ENCODE measurements around the gene HHATL. TPM values are rescaled to one million over a fixed set of nuclear protein-coding genes. Genes with fewer than 3 reads are reported as not detected.
A peak's percentile ranks its signal among the peaks of the same experiment; 100 is the strongest.

Gene HHATL, protein sequence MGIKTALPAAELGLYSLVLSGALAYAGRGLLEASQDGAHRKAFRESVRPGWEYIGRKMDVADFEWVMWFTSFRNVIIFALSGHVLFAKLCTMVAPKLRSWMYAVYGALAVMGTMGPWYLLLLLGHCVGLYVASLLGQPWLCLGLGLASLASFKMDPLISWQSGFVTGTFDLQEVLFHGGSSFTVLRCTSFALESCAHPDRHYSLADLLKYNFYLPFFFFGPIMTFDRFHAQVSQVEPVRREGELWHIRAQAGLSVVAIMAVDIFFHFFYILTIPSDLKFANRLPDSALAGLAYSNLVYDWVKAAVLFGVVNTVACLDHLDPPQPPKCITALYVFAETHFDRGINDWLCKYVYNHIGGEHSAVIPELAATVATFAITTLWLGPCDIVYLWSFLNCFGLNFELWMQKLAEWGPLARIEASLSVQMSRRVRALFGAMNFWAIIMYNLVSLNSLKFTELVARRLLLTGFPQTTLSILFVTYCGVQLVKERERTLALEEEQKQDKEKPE
- 0.88 TPM for polyA plus RNA-seq (ENCODE audit: insufficient read length)
- long read RNA-seq, donor 1: 0 reads
- long read RNA-seq, donor 2: 0 reads
- long read RNA-seq, donor 3: 0 reads
- long read RNA-seq, donor 4: 0 reads
- long read RNA-seq, donor 5: 0 reads
- long read RNA-seq, donor 6: 0 reads
- long read RNA-seq, donor 7: 0 reads
- long read RNA-seq, donor 8: 0 reads

DNA sequence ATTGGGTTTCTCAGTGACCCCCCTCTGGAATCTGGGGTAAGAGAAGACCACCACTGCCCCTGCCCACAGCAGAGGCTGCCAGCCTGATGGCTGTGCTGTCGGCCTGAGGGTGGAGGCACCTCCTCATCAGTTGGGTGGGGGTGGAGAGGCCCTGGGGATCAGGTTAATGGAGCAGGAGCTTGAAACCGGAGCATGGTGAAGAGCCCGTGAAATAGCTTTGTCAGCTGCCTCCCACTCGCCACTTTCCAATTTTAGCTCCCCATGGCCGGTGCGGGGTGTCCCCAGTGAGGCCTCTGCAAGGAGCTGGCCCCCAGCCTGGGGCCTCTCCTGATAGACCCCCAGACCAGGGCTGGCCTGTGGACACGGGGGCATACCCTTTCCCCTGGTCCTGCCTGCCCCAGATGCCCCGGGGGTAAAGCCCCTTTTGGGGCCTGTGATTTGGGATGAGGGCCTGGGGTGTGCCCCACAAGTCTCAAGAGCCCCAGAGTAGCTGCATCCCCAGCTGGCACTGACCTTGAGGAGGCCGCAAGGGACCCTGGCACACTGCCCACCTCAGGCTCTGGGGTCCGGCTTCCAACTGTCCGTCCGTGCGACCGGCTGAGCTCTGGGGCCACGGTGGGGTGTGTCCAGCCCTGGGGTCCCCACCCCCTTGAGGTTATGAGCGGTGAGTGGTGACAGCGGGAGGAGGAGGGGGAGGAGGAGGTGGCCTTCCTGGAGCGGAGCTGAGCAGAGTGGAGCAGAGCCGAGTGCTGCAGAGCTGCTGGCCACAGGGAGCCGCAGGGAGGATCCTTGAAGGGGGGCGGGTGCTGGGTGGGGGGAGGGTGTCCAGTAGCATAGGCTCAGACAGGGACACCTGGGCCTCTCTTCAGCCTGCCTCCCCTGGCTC lies at the start of gene HHATL:
HHATL (minus strand) TSS at position 733 of the 886 bp plus-strand sequence. CDS start 1,972 bp downstream, outside the sequence.
- DNase-seq: no peak

DNA sequence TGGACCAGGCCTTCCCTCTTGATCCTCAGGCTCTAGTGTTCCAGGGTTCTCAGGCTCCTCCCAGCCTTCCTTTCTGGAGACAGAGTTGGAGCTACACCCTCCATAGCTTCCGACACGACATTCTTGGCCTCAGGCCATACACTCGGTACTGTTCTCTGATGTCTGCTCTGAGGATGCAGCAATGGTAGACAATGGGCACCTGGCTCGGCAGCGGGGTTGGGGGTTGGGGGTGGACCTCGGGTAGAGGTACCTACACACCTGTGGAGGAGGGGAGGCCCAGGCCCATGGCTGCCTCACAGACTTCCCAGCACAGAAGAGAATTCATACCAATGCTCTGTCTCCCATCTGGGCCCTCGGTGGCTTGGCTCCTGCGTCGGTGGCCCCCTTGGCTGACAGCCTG lies 49.0 kb upstream of the HHATL start:
- DNase-seq: no peak

DNA sequence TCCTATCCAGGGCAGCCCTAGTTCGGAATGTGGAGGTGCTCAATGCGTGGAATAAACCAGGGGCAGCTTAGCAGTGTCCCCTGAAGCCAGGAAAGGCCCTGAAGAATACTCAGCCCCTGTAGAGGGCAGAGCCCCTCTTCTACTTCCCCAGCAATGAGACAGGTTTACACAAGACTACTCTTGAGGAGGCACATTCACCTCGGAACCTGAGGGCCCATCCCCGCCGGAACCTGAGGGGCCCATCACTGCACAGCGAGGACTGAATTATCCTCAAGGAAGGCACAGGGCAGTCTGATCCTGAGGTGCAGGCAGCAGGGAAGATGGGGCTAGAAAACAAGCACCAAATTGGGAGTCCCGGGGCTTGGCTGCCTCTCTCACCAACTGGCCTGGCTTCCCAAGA lies 48.2 kb upstream of the HHATL start:
- no peak for DNase-seq

DNA sequence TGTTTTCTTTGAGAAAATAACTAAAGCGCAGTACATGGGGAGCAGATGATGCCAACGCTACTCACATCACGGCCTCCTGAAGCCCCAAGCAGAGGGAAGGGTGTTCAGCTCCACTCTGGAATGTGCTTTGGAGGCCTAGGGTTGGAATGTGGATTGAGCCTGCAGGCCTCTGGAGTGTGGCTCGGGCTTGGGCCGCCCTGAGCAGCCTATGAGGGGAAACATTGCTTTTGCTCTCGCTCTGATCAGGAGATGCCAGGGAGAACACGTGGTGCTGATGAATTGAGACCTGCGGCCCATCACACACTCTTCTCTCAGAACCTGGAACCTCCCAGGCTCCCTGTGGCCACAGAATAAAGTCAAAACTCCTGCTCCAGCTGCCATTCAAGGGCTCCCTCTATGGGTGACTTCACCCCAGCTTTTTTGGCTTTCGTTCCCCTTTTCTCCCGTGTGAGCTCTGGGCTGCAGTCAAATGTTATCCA lies 47.2 kb upstream of the HHATL start:
- no peak for DNase-seq

DNA sequence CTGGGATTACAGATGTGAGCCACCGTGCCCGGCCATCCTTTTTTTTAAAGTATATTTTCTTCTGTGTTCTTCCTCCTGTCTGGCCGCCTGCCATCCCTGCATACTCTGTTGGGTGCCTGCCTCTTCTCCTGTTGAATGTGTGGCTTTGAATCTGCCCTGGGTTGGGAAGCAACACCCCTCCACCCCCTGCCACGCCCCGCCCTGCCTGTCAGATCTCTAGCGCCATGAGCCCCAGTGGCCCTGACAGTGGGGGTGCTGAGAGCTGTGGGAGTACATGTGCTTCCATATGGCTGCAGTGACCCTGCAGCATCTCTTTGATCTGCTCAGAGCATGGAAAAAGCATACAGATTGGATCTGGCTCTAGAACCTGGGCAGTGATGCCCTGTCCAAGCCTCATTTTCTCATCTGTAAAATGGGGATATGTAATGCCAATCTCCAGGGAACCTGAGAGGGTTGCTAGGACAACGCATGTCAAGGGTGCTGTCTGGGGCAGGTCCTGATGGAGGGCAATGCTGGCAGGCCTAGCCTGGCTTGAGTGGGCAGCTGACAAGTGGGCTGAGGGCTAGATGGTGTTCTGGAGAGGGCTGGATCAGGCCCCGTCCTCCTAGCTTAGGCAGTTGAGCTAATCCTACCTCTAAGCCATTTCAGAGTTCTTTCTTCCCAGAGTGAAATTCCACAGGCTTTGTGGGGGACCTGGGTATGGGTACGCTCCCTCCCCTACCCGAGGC lies 46.6 kb upstream of the HHATL start:
- DNase-seq: no peak

DNA sequence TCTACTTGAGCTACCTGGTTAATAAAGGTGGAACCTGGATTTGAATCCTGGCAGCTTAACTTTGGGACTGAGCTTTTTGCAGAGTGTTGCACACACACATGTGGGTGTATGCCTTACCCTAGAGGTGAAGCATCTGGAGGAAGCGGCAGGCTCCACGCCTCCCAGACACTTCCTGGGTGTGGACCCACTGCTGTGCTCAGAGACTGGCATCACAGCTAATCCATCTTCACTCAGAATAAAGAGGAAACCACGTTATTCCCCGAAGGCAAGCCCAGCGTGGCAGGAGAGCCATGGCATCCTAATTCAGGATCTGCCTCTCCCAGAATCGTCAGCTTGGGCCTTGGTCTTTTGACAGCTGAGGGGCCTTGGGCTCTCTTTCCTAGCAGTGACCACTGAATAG lies 45.0 kb upstream of the HHATL start:
- no peak for DNase-seq

DNA sequence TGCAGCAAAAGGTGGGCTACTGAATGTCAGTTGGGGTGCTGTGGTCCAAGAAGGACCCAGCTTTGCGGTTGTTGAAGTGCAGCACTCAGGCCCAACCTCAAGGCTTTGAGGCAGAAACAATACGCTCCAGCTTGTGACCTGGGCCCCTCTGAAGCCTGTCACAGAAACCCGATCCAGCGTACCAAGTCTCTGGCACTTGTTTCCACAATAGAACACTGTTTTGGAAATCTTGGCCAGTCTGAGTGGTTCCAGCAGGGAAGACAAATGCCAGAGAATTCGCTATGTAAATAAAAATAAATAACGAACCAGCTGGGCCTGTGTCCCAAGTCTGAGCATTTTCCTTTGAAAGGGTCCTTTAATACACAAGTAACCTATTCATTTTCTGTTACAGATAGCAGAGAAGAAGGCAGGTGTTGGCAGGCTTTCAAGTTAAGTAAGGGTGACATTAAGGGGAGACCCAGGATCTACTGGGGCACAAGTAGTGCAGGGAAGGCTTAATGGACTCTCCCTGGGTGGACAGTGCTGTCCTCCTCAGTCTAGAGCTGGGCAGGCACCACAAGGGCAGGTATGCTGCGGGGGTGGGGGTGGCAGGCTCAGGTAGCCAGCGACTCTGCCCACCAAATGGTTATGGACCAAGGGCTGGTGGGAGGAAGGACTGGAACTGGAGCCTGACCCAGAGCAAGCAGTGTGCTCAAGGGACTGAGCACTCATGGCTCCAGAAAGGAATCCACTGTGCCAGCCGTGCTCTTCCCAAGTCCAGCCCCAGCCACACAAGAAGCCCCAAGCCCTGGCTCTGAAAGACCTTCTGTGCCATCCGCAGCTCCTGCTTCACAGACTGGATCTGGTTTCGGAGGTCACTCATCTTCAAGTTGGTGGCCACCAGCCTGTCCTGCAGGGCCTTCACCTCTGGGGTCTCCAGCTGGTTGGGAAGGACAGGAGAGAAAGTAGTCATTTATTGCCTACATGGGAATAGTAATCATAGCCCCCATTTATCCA lies 44.2 kb upstream of the HHATL start:
- peak; percentile 74 for DNase-seq

DNA sequence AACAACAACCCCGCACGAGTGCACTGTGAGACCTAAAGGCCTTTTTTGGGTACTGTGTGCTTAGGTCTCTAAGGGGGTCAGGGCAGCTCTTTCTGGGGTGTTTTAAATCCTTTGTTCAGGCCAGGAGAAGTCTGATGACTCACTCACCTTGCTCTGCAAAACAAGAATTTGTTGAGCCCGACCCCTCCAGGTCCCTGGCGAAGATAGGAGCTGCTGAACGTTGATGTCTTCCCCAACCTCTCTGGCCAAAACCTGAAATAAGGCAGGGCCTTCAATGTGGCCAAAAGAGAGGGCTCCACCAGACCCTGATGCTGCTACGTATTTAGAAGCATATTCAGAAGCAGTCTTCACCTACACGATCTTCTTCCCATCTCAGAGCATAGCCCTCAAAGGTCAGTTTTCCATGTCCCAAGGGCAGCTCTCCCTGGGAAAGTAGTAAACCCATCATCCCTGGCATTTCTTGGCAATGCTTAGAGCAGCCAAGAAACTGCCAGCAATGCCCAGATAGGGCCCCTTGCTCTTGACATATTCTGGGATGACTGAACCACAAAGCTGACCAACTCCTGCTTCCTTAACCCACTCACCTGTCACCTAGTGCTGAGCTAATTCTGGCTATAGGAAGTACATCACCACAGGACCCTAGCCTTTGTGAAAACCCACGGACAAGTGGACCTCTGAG lies 43.3 kb upstream of the HHATL start:
- DNase-seq: no peak

DNA sequence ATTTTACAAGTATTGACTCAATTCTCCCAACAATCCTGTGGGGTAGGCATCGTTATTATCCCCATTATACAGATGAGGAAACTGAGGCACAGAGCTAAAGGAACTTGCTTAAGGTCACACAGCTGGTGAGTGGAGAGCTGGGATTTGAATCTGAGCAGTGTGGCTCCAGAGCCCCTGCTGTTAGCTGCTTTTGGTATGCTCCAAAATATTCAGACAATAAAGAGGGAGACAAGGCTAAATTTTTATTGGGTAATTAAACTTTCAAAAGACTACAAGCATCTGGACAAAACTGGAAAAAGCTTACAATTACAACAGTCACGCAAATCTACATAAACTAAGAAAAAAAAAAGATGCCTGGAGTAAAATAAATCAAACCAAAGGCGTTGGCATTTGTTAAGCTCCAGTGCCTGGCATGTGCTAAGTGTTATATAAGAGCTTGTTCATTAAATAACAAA lies 42.7 kb upstream of the HHATL start:
- peak; percentile 42 for DNase-seq

DNA sequence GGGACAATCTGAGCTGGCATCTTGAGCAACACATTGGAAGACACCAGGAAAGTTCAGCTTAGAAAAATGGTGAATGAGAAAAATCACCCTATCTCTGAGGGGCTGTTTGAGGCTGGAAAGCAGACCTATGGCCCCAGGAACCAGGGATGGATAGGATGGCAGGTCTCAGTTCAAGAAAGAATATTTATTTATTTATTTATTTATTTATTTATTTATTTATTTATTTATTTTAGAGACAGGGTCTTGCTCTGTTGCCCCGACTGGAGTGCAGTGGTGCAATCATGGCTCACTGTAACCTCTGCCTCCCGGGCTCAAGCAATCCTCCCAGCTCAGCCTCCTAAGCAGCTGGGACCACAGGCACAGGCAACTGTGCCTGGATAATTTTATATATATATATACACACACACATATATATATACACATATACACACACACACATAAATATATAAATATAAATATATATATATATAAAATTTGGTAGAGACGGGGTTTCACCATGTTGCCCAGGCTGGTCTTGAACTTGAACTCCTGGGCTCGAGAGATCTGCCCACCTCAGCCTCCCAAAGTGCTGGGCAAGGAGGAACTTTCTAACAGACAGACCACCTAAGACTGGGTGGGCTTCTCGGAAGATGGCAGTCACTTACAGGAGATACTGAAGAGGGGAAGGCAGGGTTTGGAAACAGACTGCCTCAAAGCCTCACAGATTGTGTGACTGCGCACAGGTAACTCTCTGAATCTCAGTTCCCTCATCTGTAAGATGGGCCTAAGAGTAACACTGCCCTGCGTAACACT lies 40.8 kb upstream of the HHATL start:
- no peak for DNase-seq

DNA sequence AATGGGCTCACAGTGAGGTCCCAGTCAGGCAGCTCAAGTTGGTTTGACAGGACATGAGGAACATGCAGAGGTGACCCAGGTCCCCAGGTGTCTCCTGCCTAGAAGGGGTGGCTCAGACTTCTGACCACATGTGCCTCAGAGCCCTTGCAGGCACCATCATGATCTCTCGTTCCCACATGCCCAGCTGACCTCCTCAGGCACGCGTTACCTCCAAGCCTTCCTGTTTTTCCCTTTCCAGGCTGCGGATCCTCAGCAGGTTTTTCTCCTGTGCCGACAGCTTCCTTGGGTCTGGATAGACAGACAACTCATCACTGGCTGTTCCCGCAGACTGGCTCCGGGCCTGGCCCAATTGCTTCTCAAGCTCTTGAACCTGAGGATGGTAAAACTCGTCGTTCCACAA lies 40.1 kb upstream of the HHATL start:
- no peak for DNase-seq

DNA sequence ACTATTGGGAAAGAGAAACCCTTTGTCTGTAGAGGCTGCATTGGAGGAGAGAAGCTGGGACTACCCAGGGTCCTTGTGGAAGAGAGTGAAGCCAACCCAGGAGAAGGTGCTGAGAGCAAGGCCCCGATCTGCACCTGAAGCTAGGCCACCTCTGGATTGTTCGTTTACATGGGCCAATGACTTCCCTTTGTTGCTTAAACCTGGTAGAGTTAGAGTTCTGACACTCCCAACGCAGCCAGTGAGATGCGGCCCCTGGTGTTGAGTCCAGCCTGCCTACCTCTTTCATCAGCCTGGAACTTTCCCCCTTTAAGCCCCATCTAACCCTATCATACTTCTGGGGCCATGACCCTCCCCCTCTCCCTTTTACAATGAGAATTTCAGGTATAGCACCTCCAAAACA lies 39.7 kb upstream of the HHATL start:
- no peak for DNase-seq

DNA sequence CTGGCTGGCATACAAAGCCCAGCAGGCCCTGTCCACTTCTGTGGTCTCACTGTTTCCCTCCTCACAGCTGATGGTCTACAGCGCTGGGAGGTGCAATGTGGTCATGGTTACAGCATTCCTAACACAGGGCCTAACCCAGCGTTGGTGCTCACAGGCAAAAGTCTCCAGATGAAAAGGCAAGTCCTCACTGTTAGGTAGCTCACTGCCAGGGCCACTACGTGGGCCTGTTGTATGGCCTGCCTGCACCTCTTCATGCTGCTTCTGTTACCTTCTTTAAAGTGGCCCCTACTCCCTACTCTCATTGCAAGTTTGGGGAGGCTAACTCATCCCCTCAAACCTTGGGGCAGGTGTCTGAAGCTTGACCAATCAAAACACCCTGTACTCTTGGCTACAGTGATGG lies 39.2 kb upstream of the HHATL start:
- no peak for DNase-seq

DNA sequence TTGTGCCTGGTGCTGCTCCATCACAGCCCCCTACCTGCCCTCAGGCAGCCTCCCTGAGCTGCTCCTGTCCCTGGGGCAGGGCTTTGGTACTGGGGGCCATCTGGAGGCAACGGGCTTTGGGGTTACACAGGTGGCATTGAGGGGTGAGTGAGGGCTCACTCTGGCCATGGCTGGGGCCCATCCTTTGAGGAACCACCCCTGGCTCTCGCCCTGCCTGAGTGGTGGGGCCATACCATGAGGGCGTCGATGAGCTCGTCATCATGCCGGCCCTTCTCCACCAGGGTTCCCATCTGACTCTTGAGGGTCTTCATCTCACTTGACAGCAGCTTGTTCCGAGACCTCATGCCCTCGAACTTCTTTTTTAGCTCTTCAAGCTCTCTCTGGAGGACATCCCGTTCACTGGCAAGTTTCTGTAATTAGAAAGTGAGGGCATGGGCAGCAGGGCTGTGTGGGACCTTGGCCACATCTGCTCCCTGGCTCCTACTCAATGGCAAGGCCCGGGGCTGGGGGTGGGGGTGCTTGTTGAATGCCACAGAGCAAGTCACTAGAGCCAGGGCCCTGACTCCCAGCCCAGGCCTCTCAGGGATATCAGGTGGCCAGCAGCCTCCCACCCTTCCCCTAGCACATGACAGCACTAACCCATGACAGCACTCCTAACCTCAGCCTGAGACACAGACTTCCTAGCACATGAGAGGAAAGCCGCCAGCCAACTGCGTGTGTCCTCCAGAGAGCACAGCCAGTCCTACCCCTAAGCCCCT lies 37.0 kb upstream of the HHATL start:
- peak; percentile 62 for DNase-seq

DNA sequence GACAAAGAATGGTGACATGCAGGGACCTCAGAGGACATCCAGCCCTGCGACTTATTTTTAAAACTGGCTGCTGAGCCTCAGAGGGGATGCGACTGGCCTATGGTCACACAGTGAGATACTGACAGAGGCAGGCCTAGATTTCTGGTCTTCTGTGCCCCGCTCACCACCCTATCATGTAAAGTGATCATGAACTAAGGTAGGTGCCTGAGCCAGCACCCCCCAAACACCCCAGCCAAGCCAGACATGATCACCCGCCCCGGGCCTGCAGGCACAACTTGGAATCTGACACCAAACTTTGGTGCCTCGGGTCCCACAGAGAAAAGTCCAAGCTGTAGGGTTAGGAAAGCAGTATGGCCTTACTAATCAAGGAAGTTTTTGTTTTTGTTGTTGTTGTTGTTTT lies 33.9 kb upstream of the HHATL start:
- DNase-seq: no peak

DNA sequence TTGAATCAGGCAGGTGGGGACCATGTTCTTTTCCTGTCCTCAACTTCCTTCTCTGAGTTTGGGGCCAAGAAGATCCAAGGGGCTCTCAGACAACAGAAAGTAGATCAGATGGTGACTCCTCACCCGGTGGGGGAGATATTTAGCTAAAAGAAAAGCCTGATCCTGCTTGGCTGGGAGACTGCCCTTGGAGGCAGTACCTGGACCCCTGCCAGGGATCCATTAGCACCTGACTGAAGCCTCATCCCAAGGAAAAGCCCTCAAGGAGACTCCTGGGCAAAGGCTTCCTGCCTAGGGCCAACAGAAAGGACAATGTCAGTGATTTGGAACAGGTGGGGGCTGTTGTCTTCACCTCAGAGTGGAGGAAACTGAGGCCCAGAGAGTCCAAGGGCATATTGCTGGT lies 33.5 kb upstream of the HHATL start:
- no peak for DNase-seq

DNA sequence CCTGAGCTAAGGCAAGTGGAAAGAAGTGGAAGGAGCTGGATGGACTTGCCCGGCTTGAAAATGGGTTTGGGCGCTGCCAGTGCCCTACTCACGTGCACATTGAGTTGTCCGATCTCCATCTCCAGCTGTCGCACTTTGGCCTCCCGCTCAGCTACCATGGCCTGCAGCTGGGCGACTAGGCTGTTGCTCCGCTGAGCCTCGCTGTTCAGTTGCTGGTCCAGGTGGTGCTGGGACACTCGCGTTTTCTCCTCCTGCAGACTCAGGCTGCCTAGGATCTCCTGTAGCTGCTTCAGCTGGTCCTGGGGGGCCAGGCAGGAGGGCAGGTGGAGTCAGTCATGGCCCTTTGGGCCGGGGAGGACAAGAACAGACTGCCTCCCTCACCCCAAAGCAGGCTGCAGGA lies 33.0 kb upstream of the HHATL start:
- no peak for DNase-seq

DNA sequence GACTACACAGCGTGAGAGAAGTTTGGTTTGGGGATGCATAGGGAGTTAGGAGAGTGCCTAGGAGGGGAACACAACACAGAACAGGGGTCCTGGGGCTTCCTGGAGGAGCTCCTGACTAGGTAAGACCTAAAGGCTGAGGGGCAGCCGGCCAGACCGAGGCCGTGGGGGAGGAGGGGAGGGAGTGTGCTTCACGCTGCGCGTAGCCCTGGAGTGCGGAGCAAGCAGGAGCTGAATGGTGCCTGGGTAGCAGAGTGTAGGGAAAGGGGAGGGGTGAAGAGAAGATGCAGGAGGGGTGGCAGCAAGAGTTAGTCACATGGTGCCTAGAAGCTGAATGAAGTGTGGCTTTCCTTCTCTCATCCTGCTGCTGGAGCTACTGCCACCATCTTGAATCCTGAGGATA lies 32.4 kb upstream of the HHATL start:
- no peak for DNase-seq
